Germinal center (tissue), 1 donor: ENCODE results near the gene SPRR2G.
"Not testable (repeated sequence)": the region's sequence is repeated elsewhere in the genome, so short reads cannot be mapped to it uniquely, and the experiment has no call there.

Source experiments
- DNase-seq: peaks from one replicate; pipeline ENCODE4 v3.0.0; 2012; ENCODE audit warnings: mixed read lengths, low spot score

The SPRR2G gene

DNA sequence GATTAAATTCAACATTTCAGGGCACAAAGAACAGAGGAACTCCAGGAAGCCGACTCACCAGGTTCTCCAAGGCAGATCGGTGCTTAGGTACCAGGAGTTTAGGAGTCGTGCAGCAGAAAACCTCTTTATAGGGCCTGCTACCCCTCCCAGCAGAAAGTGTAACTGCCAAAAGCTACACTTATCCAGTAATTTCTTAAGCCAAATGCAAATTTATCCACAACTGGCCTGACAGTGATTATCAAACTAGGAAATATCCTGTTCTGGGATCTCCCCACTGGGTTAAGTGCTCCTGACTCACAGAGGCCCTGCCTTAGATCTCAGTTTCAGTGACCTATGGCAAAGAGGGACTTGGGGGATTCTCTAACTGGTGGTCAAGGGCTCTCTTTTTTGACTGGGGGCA lies 37.3 kb downstream of the SPRR2G start, which contains the start of gene SPRR2F:
TSS of gene SPRR2F (minus strand) at position 101 of the 400 bp plus-strand sequence. CDS start 783 bp downstream, outside the sequence.
- DNase-seq: no peak

DNA sequence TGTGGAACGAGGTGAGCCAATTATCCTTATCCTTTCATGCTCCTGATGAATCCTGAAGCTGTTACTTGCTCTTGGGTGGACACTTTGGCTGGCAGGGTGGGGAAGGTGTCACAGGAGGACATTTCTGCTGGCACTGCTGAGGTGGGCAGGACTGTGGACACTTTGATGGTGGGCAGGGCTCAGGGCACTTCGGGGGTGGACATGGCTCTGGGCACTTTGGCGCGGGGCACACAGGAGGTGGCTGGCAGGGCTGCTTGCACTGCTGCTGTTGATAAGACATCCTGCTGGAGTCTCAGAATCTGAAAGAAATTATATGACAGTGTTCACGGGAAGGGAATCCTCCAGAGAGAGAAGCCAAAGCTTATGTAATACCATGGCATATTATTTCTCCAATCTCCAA lies 38.2 kb downstream of the SPRR2G start:
- not testable (repeated sequence) for DNase-seq

- DNase-seq: no peak
These were observed 50.4 kb downstream of the SPRR2G start for GRCh38 chr1:153100245-153100644.
